AG04449 (cell line): Measurements from ENCODE around the gene COBLL1.
"Not testable (repeated sequence)": the region's sequence is repeated elsewhere in the genome, so short reads cannot be mapped to it uniquely, and the experiment has no call there.

Experiments used
- CTCF ChIA-PET: fragments of 350-600 bp; formaldehyde crosslinking; extraction: SDS; loops from one replicate; lab custom pipeline; 2021; ENCODE audit warnings: antibody characterized with exemption; lab: Yijun Ruan, JAX
- POLR2A ChIA-PET: fragments of 400-600, 350-600 bp; formaldehyde crosslinking; extraction: SDS; loops from one replicate; lab custom pipeline; 2020; ENCODE audit warnings: antibody characterized with exemption, inconsistent platforms; lab: Yijun Ruan, JAX
- DNase-seq: peaks from one replicate; pipeline ENCODE4 v3.0.0-alpha.2; 2010; ENCODE audit warnings: low read depth, low spot score
- H3K4me3 ChIP-seq: 2 replicates; pipeline ENCODE4 v1.5.1; 2011; ENCODE audit warnings: low read depth, mild to moderate bottlenecking, control low read depth, low read length
- CTCF ChIP-seq: IDR thresholded peaks from one replicate; pipeline ENCODE4 v1.5.1; 2011; ENCODE audit warnings: mild to moderate bottlenecking, moderate library complexity, low read length, control low read depth, inconsistent platforms; ENCODE audit not compliant: insufficient read depth; ENCODE audit errors: missing control alignments

COBLL1 gene

GRCh38 chr2:164873210-164873908 lies 31.7 kb upstream of the COBLL1 start:
- CTCF ChIA-PET: interaction anchor here (0.6 to 1.2 kb wide), 2 partner anchors 31 to 90 kb away, joined by 3 read pairs; no protein-coding TSS in a partner anchor
- no peak for TF ChIP-seq CTCF
- DNase-seq: no peak
- POLR2A ChIA-PET: no interaction called here
- no peak overlapping the region for H3K4me3 ChIP-seq

GRCh38 chr2:164871404-164871803 lies 29.8 kb upstream of the COBLL1 start:
- ChIA-PET CTCF (interaction anchor here (1.5 kb wide), 1 partner anchor 30 kb away, joined by 3 read pairs; the partner anchor contains the start of gene COBLL1), POLR2A (no interaction called here)
- DNase-seq: no peak
- H3K4me3 ChIP-seq: no peak overlapping the region
- no peak for TF ChIP-seq CTCF

GRCh38 chr2:164869420-164869772 lies 27.8 kb upstream of the COBLL1 start:
- CTCF ChIA-PET: interaction anchor here (1.2 kb wide), 1 partner anchor 8 kb away, joined by 3 read pairs; no protein-coding TSS in a partner anchor
- H3K4me3 ChIP-seq: no peak overlapping the region
- DNase-seq: no peak

DNA sequence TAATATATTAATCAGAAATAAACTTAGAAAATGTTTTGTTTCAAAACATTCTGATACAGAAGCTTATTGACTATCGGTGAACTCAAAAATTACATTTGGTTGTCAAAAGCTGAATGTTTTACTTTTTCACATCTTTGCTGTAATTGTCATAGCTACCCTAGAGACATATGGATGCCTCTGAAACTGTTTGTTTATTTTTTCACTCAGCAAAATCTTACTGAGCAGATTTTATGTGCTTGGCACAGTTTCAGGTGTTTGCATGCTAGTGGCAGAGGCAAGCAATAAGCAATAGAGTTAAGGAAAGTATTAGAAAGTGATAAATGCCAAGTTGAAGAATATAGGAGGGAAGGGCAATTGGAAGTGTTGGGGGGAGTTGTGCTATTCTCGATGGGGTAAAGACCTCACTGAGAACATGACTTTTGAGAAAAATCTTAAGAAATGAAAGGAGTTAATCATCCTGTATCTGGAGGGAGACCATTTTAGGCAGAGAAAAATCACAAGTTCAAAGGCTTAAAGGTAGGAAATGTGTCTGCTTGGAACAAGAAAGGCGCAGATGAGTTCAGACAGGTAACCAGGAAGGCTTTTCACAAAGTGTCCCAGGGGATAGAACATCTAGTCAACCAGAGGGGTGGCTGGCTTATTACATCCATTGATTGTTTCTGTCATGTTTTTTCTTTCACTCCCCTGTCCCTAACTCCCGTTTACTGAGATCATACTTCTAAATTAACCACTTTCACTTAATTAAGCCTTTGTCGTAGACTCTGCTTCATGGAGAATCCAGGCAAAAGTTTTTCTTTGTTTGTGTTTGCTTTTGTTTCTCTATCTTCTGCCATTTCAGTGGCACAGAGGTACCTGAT lies 27.2 kb upstream of the COBLL1 start:
- no peak for DNase-seq
- POLR2A ChIA-PET: no interaction called here
- no peak overlapping the region for H3K4me3 ChIP-seq
- CTCF ChIA-PET: no interaction called here
- no peak for TF ChIP-seq CTCF

More at GRCh38 chr2:164869420-164869772, 27.8 kb upstream of the COBLL1 start:
- POLR2A ChIA-PET: no interaction called here
- TF ChIP-seq CTCF: no peak

DNA sequence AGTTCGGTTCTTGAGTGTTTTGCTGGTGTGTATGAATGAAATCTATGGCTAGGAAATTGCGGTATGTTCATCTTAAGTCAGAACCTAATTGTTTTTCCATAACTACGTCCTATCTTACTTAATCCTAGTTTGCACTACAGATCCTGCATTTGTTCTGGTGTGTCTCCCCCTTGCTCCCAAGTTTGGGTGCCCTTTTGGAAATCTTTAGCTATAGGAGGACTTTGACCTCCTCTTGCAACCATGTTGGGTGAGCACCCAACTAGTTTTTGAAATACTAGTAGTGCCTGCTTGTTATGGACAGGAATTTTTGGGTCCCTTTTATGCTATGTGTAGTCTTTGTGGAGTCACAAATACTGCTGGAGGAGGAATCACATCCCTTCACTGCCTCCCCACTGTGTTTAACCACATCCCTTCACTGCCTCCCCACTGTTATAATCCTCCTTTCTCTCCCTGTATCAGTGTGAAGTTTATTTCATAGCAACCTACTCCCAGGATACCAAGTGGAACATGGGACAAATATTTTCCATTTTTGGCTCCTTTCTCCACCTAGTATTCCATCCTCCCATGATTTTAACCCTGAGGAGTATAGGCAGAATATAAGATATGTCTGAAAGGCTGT lies 26.3 kb upstream of the COBLL1 start:
- ChIA-PET CTCF (no interaction called here), POLR2A (no interaction called here)
- no peak for DNase-seq

GRCh38 chr2:164866381-164866780 lies 24.8 kb upstream of the COBLL1 start:
- POLR2A ChIA-PET, DNase-seq, H3K4me3 ChIP-seq: not testable (repeated sequence)

More for the DNA sequence above, 26.3 kb upstream of the COBLL1 start:
- H3K4me3 ChIP-seq: no peak overlapping the region
- no peak for TF ChIP-seq CTCF

More at GRCh38 chr2:164866381-164866780, 24.8 kb upstream of the COBLL1 start:
- CTCF ChIA-PET: interaction anchor here (1.5 kb wide), 1 partner anchor 23 kb away, joined by 3 read pairs; no protein-coding TSS in a partner anchor
